ENCODE data around the gene SCUBE1. TPM values are rescaled to one million over a fixed set of nuclear protein-coding genes. Genes with fewer than 3 reads are reported as not detected.

The SCUBE1 gene
- total and polyA plus RNA-seq, 2 donors (not counting 3 experiments of a cell fraction or from before 2014, with no cell fraction given) = 0.07 TPM; not detected in 1

GRCh38 chr22:43212434-43212952, 130.7 kb downstream of the SCUBE1 start:
- BruUV-seq (replicated peaks) = no TSS peak
- intact Hi-C loops (cut with micrococcal nuclease) (no loop called here), dilution Hi-C loops (cut with MboI; ENCODE audit: extremely low pct_ligation_motif_present, low sequenced_read_pairs) (no loop called here)
- TF ChIP-seq POLR2A (IDR thresholded peaks at IDR 0.05; ENCODE audit: low read depth, low read length) (no peak), POLR2AphosphoS5 (IDR thresholded peaks at IDR 0.05; ENCODE audit: insufficient read depth, low read depth, low read length) (no peak), EZH2 (IDR thresholded peaks at IDR 0.05; ENCODE audit: borderline replicate concordance, low read depth, low read length, severe bottlenecking) (no peak), FOS (IDR thresholded peaks at IDR 0.05; ENCODE audit: borderline replicate concordance, insufficient read depth, low read length) (no peak)
- TF ChIP-seq, protein P1, sequence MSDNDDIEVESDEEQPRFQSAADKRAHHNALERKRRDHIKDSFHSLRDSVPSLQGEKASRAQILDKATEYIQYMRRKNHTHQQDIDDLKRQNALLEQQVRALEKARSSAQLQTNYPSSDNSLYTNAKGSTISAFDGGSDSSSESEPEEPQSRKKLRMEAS (IDR thresholded peaks at IDR 0.05; ENCODE audit: insufficient read depth, insufficient read length) = no peak
- TF ChIP-seq, protein P2, sequence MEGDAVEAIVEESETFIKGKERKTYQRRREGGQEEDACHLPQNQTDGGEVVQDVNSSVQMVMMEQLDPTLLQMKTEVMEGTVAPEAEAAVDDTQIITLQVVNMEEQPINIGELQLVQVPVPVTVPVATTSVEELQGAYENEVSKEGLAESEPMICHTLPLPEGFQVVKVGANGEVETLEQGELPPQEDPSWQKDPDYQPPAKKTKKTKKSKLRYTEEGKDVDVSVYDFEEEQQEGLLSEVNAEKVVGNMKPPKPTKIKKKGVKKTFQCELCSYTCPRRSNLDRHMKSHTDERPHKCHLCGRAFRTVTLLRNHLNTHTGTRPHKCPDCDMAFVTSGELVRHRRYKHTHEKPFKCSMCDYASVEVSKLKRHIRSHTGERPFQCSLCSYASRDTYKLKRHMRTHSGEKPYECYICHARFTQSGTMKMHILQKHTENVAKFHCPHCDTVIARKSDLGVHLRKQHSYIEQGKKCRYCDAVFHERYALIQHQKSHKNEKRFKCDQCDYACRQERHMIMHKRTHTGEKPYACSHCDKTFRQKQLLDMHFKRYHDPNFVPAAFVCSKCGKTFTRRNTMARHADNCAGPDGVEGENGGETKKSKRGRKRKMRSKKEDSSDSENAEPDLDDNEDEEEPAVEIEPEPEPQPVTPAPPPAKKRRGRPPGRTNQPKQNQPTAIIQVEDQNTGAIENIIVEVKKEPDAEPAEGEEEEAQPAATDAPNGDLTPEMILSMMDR (IDR thresholded peaks at IDR 0.05; ENCODE audit: extremely low read depth in 1 of 2, insufficient read depth in 1 of 2, low read depth in 1 of 2, low read length in 2 of 2) = no peak
- DNase-seq (ENCODE audit: low read depth, low spot score) (no peak), FAIRE-seq (no peak)
- H3K36me3 ChIP-seq (ENCODE audit: control insufficient read depth in 2 of 2, extremely low read depth in 1 of 2, insufficient read depth in 2 of 2, low read length in 2 of 2) = no peaks in the 10 kb centered on the region
- no peaks in the 10 kb centered on the region for H3K79me2 ChIP-seq (ENCODE audit: control insufficient read depth, insufficient read depth, low read length)
- no peak overlapping the region for H3K9ac ChIP-seq (replicated peaks; ENCODE audit: extremely low read depth, insufficient read depth, low read length)
- H3K4me2 ChIP-seq (ENCODE audit: insufficient read depth, low read length) = no peak overlapping the region
- no peaks in the 10 kb centered on the region for H3K9me1 ChIP-seq (replicated peaks; ENCODE audit: control insufficient read depth, extremely low read depth, insufficient read depth, low read length)
- no peaks in the 10 kb centered on the region for H3K4me1 ChIP-seq (ENCODE audit: control insufficient read depth, extremely low read depth, insufficient read depth, low read length)
- no peaks in the 10 kb centered on the region for H3K27me3 ChIP-seq (ENCODE audit: control insufficient read depth in 2 of 2, insufficient read depth in 2 of 2, low read length in 2 of 2)
- no peak overlapping the region for H2AFZ ChIP-seq (ENCODE audit: low read depth, low read length)
- H4K20me1 ChIP-seq (replicated peaks; ENCODE audit: control insufficient read depth, extremely low read depth, insufficient read depth, low read length) = no peaks in the 10 kb centered on the region
- H3K27ac ChIP-seq (ENCODE audit: insufficient read depth, low read depth, low read length) = no peak overlapping the region
- ChIA-PET POLR2A (no interaction called here), CTCF (interaction anchor here (1.9 kb wide), 1 partner anchor 16 kb away, joined by 4 read pairs; no protein-coding TSS in a partner anchor)
- H3K4me3 ChIP-seq (replicated peaks in 1 of 3; ENCODE audit: insufficient read depth in 1 of 3, low read depth in 1 of 3, low read length in 3 of 3) = no peak overlapping the region
- H3K9me3 ChIP-seq (replicated peaks; ENCODE audit: control insufficient read depth, insufficient read depth, low read length) = no peaks in the 10 kb centered on the region

Data from endothelial cell of umbilical vein (primary cell).